Natural killer cell (primary cell): ENCODE data around the gene GNAT3. TPM values are rescaled to one million over a fixed set of nuclear protein-coding genes. Genes with fewer than 3 reads are reported as not detected.

ENCODE experiments used
- ATAC-seq, 3 donors: fragments of 150-1000 bp in 2 of 3; fragments of 200-7000 bp in 1 of 3; cut with Tn5 transposase; 1 replicate in 1 of 3; 2 replicates in 2 of 3; pipeline ENCODE4 v1.10.0; 2021; ENCODE audit warnings: mild to moderate bottlenecking in 2 of 3, moderate library complexity in 2 of 3
- DNase-seq, 2 donors: peaks; one replicate each; pipeline versions ENCODE4 v3.0.0 to v3.0.0-alpha.2; 2013 to 2021; ENCODE audit warnings: mixed read lengths in 1 of 2
- H3K27ac ChIP-seq: one replicate; pipeline ENCODE4 v1.5.1; 2013; ENCODE audit warnings: mild to moderate bottlenecking, low read length
- H3K27me3 ChIP-seq: one replicate; pipeline ENCODE4 v1.6.1; 2013; ENCODE audit warnings: low read length; ENCODE audit not compliant: control insufficient read depth, insufficient read depth
- H3K36me3 ChIP-seq: one replicate; pipeline ENCODE4 v1.6.1; 2013; ENCODE audit warnings: low read length; ENCODE audit not compliant: control insufficient read depth, insufficient read depth
- H3K4me1 ChIP-seq: one replicate; pipeline ENCODE4 v1.6.1; 2013; ENCODE audit warnings: low read length; ENCODE audit not compliant: control insufficient read depth, insufficient read depth
- H3K4me3 ChIP-seq: one replicate; pipeline ENCODE4 v1.5.1; 2013; ENCODE audit warnings: low read length
- H3K9me3 ChIP-seq: one replicate; pipeline ENCODE4 v1.6.1; 2013; ENCODE audit warnings: low read length; ENCODE audit not compliant: control insufficient read depth, insufficient read depth
- H3K27ac Mint-ChIP-seq, 2 donors: one replicate each; pipeline ENCODE4 v1.8.0; 2022; ENCODE audit warnings: mild to moderate bottlenecking in 2 of 2, mixed read lengths in 2 of 2, moderate library complexity in 1 of 2
- H3K27me3 Mint-ChIP-seq, 2 donors: one replicate each; pipeline ENCODE4 v1.8.0; 2022; ENCODE audit warnings: low read depth in 2 of 2, mixed read lengths in 2 of 2
- H3K36me3 Mint-ChIP-seq: one replicate; pipeline ENCODE4 v1.8.0; 2022; ENCODE audit warnings: mixed read lengths
- H3K4me1 Mint-ChIP-seq, 2 donors: one replicate each; pipeline ENCODE4 v1.8.0; 2022; ENCODE audit warnings: mixed read lengths in 2 of 2
- H3K4me3 Mint-ChIP-seq: one replicate; pipeline ENCODE4 v1.8.0; 2022; ENCODE audit warnings: mild to moderate bottlenecking, moderate library complexity, mixed read lengths
- H3K9me3 Mint-ChIP-seq, 2 donors: one replicate each; pipeline ENCODE4 v1.8.0; 2022; ENCODE audit warnings: mixed read lengths in 2 of 2
- CTCF ChIP-seq: fragments of 200-600 bp; IDR thresholded peaks from one replicate; pipeline ENCODE4 v1.8.0; 2022; ENCODE audit warnings: antibody characterized with exemption
- WGBS: methylation state at CpG from one replicate; pipeline ENCODE4 v1.1.7; 2013; ENCODE audit warnings: missing lambda C conversion rate; ENCODE audit not compliant: insufficient coverage; 5-methylcytosine and 5-hydroxymethylcytosine counted together
- intact Hi-C: fragments of 100-400 bp; cut with micrococcal nuclease; formaldehyde crosslinking; loops from one replicate; pipeline ENCODE4 v1.14.2; 2022
- total RNA-seq, 4 donors: library from RNA; stranded (reverse); fragments of 120-200 nt in 1 of 4; gene quantifications; one replicate each; pipeline versions ENCODE4 v1.2.3 to v1.2.4, GENCODE V29; 2013 to 2022

Gene GNAT3
- total RNA-seq, 3 donors from 2014 or later (not counting 1 experiment from before 2014, with no cell fraction given): not detected

GRCh38 chr7:80521809-80522208, 9.9 kb upstream of the GNAT3 start:
- DNase-seq (no peak), ATAC-seq (no peak)
- no peaks in the 10 kb centered on the region for H3K36me3 ChIP-seq
- Mint-ChIP-seq H3K27ac (no peak overlapping the region), H3K4me3 (no peak overlapping the region), H3K36me3 (peaks cover 14% of the 10 kb centered on the region), H3K9me3 (peaks cover 12 to 13% of the 10 kb centered on the region in 2 donors), H3K4me1 (no peaks in the 10 kb centered on the region), H3K27me3 (no peaks in the 10 kb centered on the region)
- no peaks in the 10 kb centered on the region for H3K9me3 ChIP-seq
- no peaks in the 10 kb centered on the region for H3K27me3 ChIP-seq
- intact Hi-C loops: no loop called here
- H3K4me3 ChIP-seq: no peak overlapping the region
- no peak for TF ChIP-seq CTCF
- H3K27ac ChIP-seq: no peak overlapping the region
- no peaks in the 10 kb centered on the region for H3K4me1 ChIP-seq
- WGBS: 87% methylated on average over 2 of the region's 2 CpGs

- H3K27me3 Mint-ChIP-seq: no peaks in the 10 kb centered on the region
- no peaks in the 10 kb centered on the region for H3K9me3 ChIP-seq
- no peaks in the 10 kb centered on the region for H3K36me3 ChIP-seq
- 93% methylated on average over 2 of the region's 2 CpGs for WGBS
- H3K4me1 ChIP-seq: no peaks in the 10 kb centered on the region
- DNase-seq (no peak), ATAC-seq (no peak)
- no peak overlapping the region for H3K27ac Mint-ChIP-seq
- no peaks in the 10 kb centered on the region for H3K4me1 Mint-ChIP-seq
- H3K4me3 Mint-ChIP-seq: no peak overlapping the region
- peaks cover 9 to 12% of the 10 kb centered on the region in 2 donors for H3K9me3 Mint-ChIP-seq
- peaks cover 11% of the 10 kb centered on the region for H3K36me3 Mint-ChIP-seq
- no peak overlapping the region for H3K27ac ChIP-seq
- no peak overlapping the region for H3K4me3 ChIP-seq
- no peaks in the 10 kb centered on the region for H3K27me3 ChIP-seq
- TF ChIP-seq CTCF: no peak
- intact Hi-C loops: no loop called here
Observed at GRCh38 chr7:80520199-80520598, 8.3 kb upstream of the GNAT3 start.

GRCh38 chr7:80517282-80517747, 5.5 kb upstream of the GNAT3 start:
- no peaks in the 10 kb centered on the region for H3K27me3 ChIP-seq
- no peaks in the 10 kb centered on the region for H3K9me3 ChIP-seq
- no CpG with 5 or more reads among the region's 4 CpGs for WGBS
- H3K4me3 Mint-ChIP-seq: no peak overlapping the region
- no peak overlapping the region for H3K27ac ChIP-seq
- H3K4me1 Mint-ChIP-seq: no peaks in the 10 kb centered on the region
- no peaks in the 10 kb centered on the region for H3K27me3 Mint-ChIP-seq
- no peaks in the 10 kb centered on the region for H3K36me3 ChIP-seq
- TF ChIP-seq CTCF: no peak
- H3K4me1 ChIP-seq: no peaks in the 10 kb centered on the region
- H3K36me3 Mint-ChIP-seq: peaks cover 6% of the 10 kb centered on the region
- peaks cover 4 to 10% of the 10 kb centered on the region in 2 donors for H3K9me3 Mint-ChIP-seq
- H3K27ac Mint-ChIP-seq: no peak overlapping the region
- no peak overlapping the region for H3K4me3 ChIP-seq
- intact Hi-C loops: no loop called here
- no peak for DNase-seq
- ATAC-seq: no peak

- no peaks in the 10 kb centered on the region for H3K27me3 ChIP-seq
- Mint-ChIP-seq H3K27ac (no peak overlapping the region), H3K36me3 (peaks cover 6% of the 10 kb centered on the region), H3K4me3 (no peak overlapping the region), H3K4me1 (no peaks in the 10 kb centered on the region), H3K27me3 (no peaks in the 10 kb centered on the region), H3K9me3 (peaks cover 6 to 7% of the 10 kb centered on the region in 2 donors)
- H3K4me3 ChIP-seq: no peak overlapping the region
- no peaks in the 10 kb centered on the region for H3K36me3 ChIP-seq
- H3K9me3 ChIP-seq: no peaks in the 10 kb centered on the region
- H3K27ac ChIP-seq: no peak overlapping the region
- ATAC-seq (no peak), DNase-seq (no peak)
- H3K4me1 ChIP-seq: no peaks in the 10 kb centered on the region
- TF ChIP-seq CTCF: no peak
- intact Hi-C loops: no loop called here
Observed at GRCh38 chr7:80515298-80515697, 3.4 kb upstream of the GNAT3 start.
